NCI-H460 (cell line): Measurements from ENCODE around the gene PLEKHG1. TPM values are rescaled to one million over a fixed set of nuclear protein-coding genes. Genes with fewer than 3 reads are reported as not detected.

Experiments
- DNase-seq: peaks from one replicate; pipeline ENCODE4 v3.0.0-alpha.2; 2016; ENCODE audit warnings: low read depth; ENCODE audit errors: extremely low read depth
- total RNA-seq: library from RNA; depleted of rRNA; stranded (reverse); fragments of >200 nt; shearing (Covaris generic); gene quantifications from 2 replicates; pipeline ENCODE4 v1.2.3, GENCODE V29; 2014

PLEKHG1 gene
- total RNA-seq, 1 experiment from 2014 or later = 0.15 TPM

- DNase-seq = no peak
These were observed 18.1 kb downstream of the PLEKHG1 start for GRCh38 chr6:150617496-150618460.

GRCh38 chr6:150619275-150619674 lies 19.6 kb downstream of the PLEKHG1 start:
- no peak for DNase-seq

- no peak for DNase-seq
These were observed 20.6 kb downstream of the PLEKHG1 start for GRCh38 chr6:150620244-150620643.

GRCh38 chr6:150620763-150621162 lies 21.1 kb downstream of the PLEKHG1 start:
- DNase-seq = no peak

- no peak for DNase-seq
These were observed 22.8 kb downstream of the PLEKHG1 start for GRCh38 chr6:150622476-150622875.

- DNase-seq = no peak
These were observed 23.5 kb downstream of the PLEKHG1 start for GRCh38 chr6:150622941-150623874.

- DNase-seq = no peak
These were observed 24.5 kb downstream of the PLEKHG1 start for GRCh38 chr6:150624191-150624590.

- DNase-seq = no peak
These were observed 26.2 kb downstream of the PLEKHG1 start for GRCh38 chr6:150625927-150626326.

GRCh38 chr6:150627154-150627553 lies 27.5 kb downstream of the PLEKHG1 start:
- no peak for DNase-seq

GRCh38 chr6:150627585-150628025 lies 27.9 kb downstream of the PLEKHG1 start:
- DNase-seq = no peak

GRCh38 chr6:150628908-150629307 lies 29.2 kb downstream of the PLEKHG1 start:
- DNase-seq = no peak

GRCh38 chr6:150631283-150631983 lies 31.7 kb downstream of the PLEKHG1 start:
- no peak for DNase-seq

- no peak for DNase-seq
These were observed 32.4 kb downstream of the PLEKHG1 start for GRCh38 chr6:150631984-150632642.

- DNase-seq = no peak
These were observed 33.2 kb downstream of the PLEKHG1 start for GRCh38 chr6:150632785-150633485.

GRCh38 chr6:150633486-150633834 lies 33.8 kb downstream of the PLEKHG1 start:
- no peak for DNase-seq

GRCh38 chr6:150634176-150634963 lies 34.7 kb downstream of the PLEKHG1 start:
- no peak for DNase-seq

GRCh38 chr6:150634964-150635292 lies 35.2 kb downstream of the PLEKHG1 start:
- no peak for DNase-seq

GRCh38 chr6:150635906-150636514 lies 36.3 kb downstream of the PLEKHG1 start:
- DNase-seq = no peak
